ENCODE data around the gene CEACAM3. TPM values are rescaled to one million over a fixed set of nuclear protein-coding genes. Genes with fewer than 3 reads are reported as not detected.

CEACAM3 gene
- total RNA-seq, 4 donors from 2014 or later, result 0.64 TPM; not detected in 3

DNA sequence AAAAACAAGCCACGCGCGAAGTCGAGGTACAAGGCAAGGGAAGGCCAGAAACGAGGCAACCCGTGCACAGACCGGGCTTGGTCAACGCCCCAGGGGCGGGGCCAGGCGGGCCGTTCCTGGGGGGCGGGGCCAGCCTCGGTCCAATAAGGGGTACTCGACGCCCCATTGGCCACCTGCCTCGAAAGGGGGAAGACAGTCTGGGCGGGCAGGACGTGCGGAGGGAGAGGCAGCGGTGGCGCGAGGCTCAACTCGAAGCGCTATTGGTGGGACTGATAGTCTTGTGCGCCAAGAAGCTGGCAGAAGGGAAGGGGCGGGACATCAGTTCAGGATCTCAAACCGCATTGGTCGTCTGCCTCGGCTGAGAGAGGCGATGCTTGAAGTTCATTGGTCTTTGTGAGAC is 48.2 kb downstream of the CEACAM3 start, which contains the start of gene LYPD4:
Gene LYPD4, minus strand, starts transcription at position 83 of the 400 bp plus-strand sequence. CDS start 5,398 bp downstream, outside the sequence.
- no peak for DNase-seq (ENCODE audit: low spot score in 2 of 2)
- Histone ChIP-seq H3K4me1 (no peaks in the 10 kb centered on the region), H3K36me3 (no peaks in the 10 kb centered on the region), H3K4me3 (no peak within 1 kb of the TSS), H3K9me3 (no peaks in the 10 kb centered on the region), H3K27ac (no peak within 1 kb of the TSS), H3K27me3 (peaks cover 28% of the 10 kb centered on the region)
- TF ChIP-seq CTCF (IDR thresholded peaks at IDR 0.05), result no peak
- no peak for TF ChIP-seq POLR2AphosphoS5 (IDR thresholded peaks at IDR 0.05)
- no peak for TF ChIP-seq POLR2A (IDR thresholded peaks at IDR 0.05)
- no peak for TF ChIP-seq EP300 (IDR thresholded peaks at IDR 0.05)
- WGBS, result 79% methylated on average over 30 of the region's 30 CpGs

DNA sequence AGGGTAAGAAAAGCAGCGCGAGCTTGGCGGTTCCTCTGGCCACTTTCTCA is 48.4 kb downstream of the CEACAM3 start, which contains the start of gene DMRTC2:
Gene DMRTC2, plus strand, starts transcription at position 42 of the 50 bp plus-strand sequence. CDS start 2,387 bp downstream, outside the sequence.
- Histone ChIP-seq H3K36me3 (no peaks in the 10 kb centered on the region), H3K9me3 (no peaks in the 10 kb centered on the region), H3K4me1 (no peaks in the 10 kb centered on the region), H3K27ac (no peak within 1 kb of the TSS), H3K4me3 (no peak within 1 kb of the TSS), H3K27me3 (peaks cover 25% of the 10 kb centered on the region)
- WGBS, result 88% methylated on average over 3 of the region's 3 CpGs
- no peak for TF ChIP-seq POLR2AphosphoS5 (IDR thresholded peaks at IDR 0.05)
- no peak for TF ChIP-seq POLR2A (IDR thresholded peaks at IDR 0.05)
- TF ChIP-seq EP300 (IDR thresholded peaks at IDR 0.05), result no peak
- TF ChIP-seq CTCF (IDR thresholded peaks at IDR 0.05), result no peak
- no peak for DNase-seq (ENCODE audit: low spot score in 2 of 2)

GRCh38 chr19:41845051-41845590 is 48.7 kb downstream of the CEACAM3 start:
- Histone ChIP-seq H3K27ac (no peak overlapping the region), H3K4me3 (no peak overlapping the region), H3K27me3 (peaks cover 23% of the 10 kb centered on the region), H3K4me1 (no peaks in the 10 kb centered on the region), H3K36me3 (no peaks in the 10 kb centered on the region), H3K9me3 (no peaks in the 10 kb centered on the region)
- WGBS, result 90% methylated on average over 23 of the region's 23 CpGs
- no peak for DNase-seq (ENCODE audit: low spot score in 2 of 2)
- no peak for TF ChIP-seq EP300 (IDR thresholded peaks at IDR 0.05)
- TF ChIP-seq POLR2AphosphoS5 (IDR thresholded peaks at IDR 0.05), result no peak
- TF ChIP-seq CTCF (IDR thresholded peaks at IDR 0.05), result no peak

- Histone ChIP-seq H3K4me1 (no peaks in the 10 kb centered on the region), H3K4me3 (no peak overlapping the region), H3K27ac (no peak overlapping the region), H3K27me3 (peaks cover 8% of the 10 kb centered on the region), H3K9me3 (no peaks in the 10 kb centered on the region), H3K36me3 (no peaks in the 10 kb centered on the region)
- TF ChIP-seq EP300 (IDR thresholded peaks at IDR 0.05) (no peak), POLR2AphosphoS5 (IDR thresholded peaks at IDR 0.05) (no peak), POLR2A (IDR thresholded peaks at IDR 0.05) (no peak)
- no peak for DNase-seq (ENCODE audit: low spot score in 2 of 2)
- WGBS, result 90% methylated on average over 16 of the region's 19 CpGs
Measured at GRCh38 chr19:41847351-41848105, 51.1 kb downstream of the CEACAM3 start.

DNA sequence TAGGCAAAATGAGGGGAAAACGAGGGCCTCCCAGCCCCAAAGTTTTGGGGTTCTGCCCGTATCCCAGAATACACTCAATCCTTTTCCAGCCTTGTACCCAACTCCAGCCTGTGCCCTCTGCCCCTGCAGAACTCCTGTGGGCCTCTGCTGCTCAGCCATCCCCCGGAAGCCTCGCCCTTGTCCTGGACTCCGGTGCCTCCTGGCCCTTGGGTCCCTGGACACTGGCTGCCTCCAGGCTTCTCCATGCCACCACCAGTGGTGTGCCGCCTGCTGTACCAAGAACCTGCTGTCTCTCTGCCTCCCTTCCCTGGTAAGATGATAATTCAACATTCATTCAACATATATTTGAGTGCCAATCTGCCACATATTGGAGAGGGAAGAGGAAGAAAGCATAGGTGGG is 52.3 kb downstream of the CEACAM3 start:
- WGBS, result 89% methylated on average over 6 of the region's 6 CpGs
- DNase-seq (ENCODE audit: low spot score in 2 of 2), result no peak
- H3K27me3 ChIP-seq, result peaks cover 8% of the 10 kb centered on the region
- no peaks in the 10 kb centered on the region for H3K4me1 ChIP-seq
- no peaks in the 10 kb centered on the region for H3K36me3 ChIP-seq
- no peak overlapping the region for H3K27ac ChIP-seq
- H3K9me3 ChIP-seq, result no peaks in the 10 kb centered on the region
- H3K4me3 ChIP-seq, result no peak overlapping the region
- TF ChIP-seq CTCF (IDR thresholded peaks at IDR 0.05) (no peak), POLR2A (IDR thresholded peaks at IDR 0.05) (no peak), EP300 (IDR thresholded peaks at IDR 0.05) (no peak), POLR2AphosphoS5 (IDR thresholded peaks at IDR 0.05) (no peak)
